H1 (cell line): ENCODE results near the gene CAMTA2. TPM values are rescaled to one million over a fixed set of nuclear protein-coding genes. Genes with fewer than 3 reads are reported as not detected.

Source experiments
- CTCF ChIA-PET: fragments of 300-600 bp; sonication (Branson Sonifier 250); formaldehyde crosslinking; loops from one replicate; lab custom pipeline; 2021; ENCODE audit not compliant: partially characterized antibody; lab: Charles Lee
- POLR2A ChIA-PET: fragments of 300-600 bp; sonication (Branson Sonifier 250); formaldehyde crosslinking; loops from one replicate; lab custom pipeline; 2021; ENCODE audit warnings: inconsistent platforms; ENCODE audit not compliant: partially characterized antibody; lab: Charles Lee
- DNase-seq, 2 experiments: peaks; one replicate each; pipeline versions ENCODE4 v3.0.0 to v3.0.0-alpha.2; 2010 to 2022; ENCODE audit warnings: low spot score in 2 of 2, low read depth in 1 of 2, mixed read lengths in 1 of 2
- FAIRE-seq: peaks from 2 replicates; lab custom pipeline; 2011; peaks lifted over from hg19 to GRCh38; lab: Jason Lieb, UNC
- H2AFZ ChIP-seq: 2 replicates; pipeline ENCODE4 v1.8.1; 2012; ENCODE audit warnings: low read length, inconsistent platforms
- H2AK5ac ChIP-seq: 2 replicates; pipeline ENCODE4 v1.6.1; 2013; ENCODE audit warnings: low read depth, low read length
- H2BK120ac ChIP-seq: replicated peaks from 2 replicates; pipeline ENCODE3; 2013; ENCODE audit warnings: low read depth, low read length, inconsistent platforms
- H2BK12ac ChIP-seq: 2 replicates; pipeline ENCODE4 v1.6.1; 2013; ENCODE audit warnings: low read depth, low read length
- H2BK15ac ChIP-seq: 2 replicates; pipeline ENCODE4 v1.6.1; 2013; ENCODE audit warnings: low read length
- H2BK20ac ChIP-seq: 2 replicates; pipeline ENCODE4 v1.6.1; 2013; ENCODE audit warnings: low read length
- H2BK5ac ChIP-seq: 2 replicates; pipeline ENCODE4 v1.6.1; 2013; ENCODE audit warnings: low read depth, low read length
- H3K14ac ChIP-seq: 2 replicates; pipeline ENCODE4 v1.6.1; 2013; ENCODE audit warnings: inconsistent platforms; ENCODE audit not compliant: insufficient read length
- H3K18ac ChIP-seq: 2 replicates; pipeline ENCODE4 v1.6.1; 2013; ENCODE audit warnings: low read length; ENCODE audit errors: extremely low read depth
- H3K23ac ChIP-seq: 2 replicates; pipeline ENCODE4 v1.6.1; 2013; ENCODE audit warnings: inconsistent platforms; ENCODE audit not compliant: insufficient read length
- H3K23me2 ChIP-seq: 2 replicates; pipeline ENCODE4 v1.6.1; 2013; ENCODE audit warnings: low read depth, low read length
- H3K27ac ChIP-seq: 2 replicates; pipeline ENCODE4 v1.6.1; 2011; ENCODE audit warnings: low read depth, low read length, inconsistent platforms
- H3K27me3 ChIP-seq, 4 experiments: replicated peaks in 1 of 4; 1 replicate in 1 of 4; 2 replicates in 3 of 4; pipeline versions ENCODE4 v1.6.1 to v1.8.1; 2011 to 2013; ENCODE audit warnings: low read length in 3 of 4, mild to moderate bottlenecking in 3 of 4, inconsistent platforms in 2 of 4, mixed read lengths in 2 of 4, moderate library complexity in 1 of 4; ENCODE audit not compliant: control insufficient read depth in 3 of 4, insufficient read depth in 3 of 4; ENCODE audit errors: extremely low read depth in 1 of 4
- H3K36me3 ChIP-seq, 4 experiments: 2 replicates each; pipeline versions ENCODE4 v1.6.1 to v1.8.1; 2011 to 2013; ENCODE audit warnings: mild to moderate bottlenecking in 4 of 4, low read length in 3 of 4, moderate library complexity in 2 of 4, control low read depth in 1 of 4, inconsistent platforms in 1 of 4; ENCODE audit not compliant: insufficient read depth in 4 of 4, control insufficient read depth in 2 of 4
- H3K4ac ChIP-seq: replicated peaks from 2 replicates; pipeline ENCODE3; 2013; ENCODE audit warnings: low read length, low read depth, mixed read lengths, inconsistent platforms; ENCODE audit not compliant: insufficient read length
- H3K4me1 ChIP-seq, 4 experiments: replicated peaks in 1 of 4; 1 replicate in 1 of 4; 2 replicates in 3 of 4; pipeline versions ENCODE4 v1.6.1 to v1.8.1; 2011 to 2013; ENCODE audit warnings: low read length in 3 of 4, inconsistent platforms in 2 of 4, mixed read lengths in 1 of 4; ENCODE audit not compliant: insufficient read depth in 4 of 4, control insufficient read depth in 3 of 4
- H3K4me2 ChIP-seq, 2 experiments: 2 replicates each; pipeline versions ENCODE4 v1.6.1 to v1.8.1; 2011 to 2013; ENCODE audit warnings: low read depth in 2 of 2, low read length in 2 of 2, control low read depth in 1 of 2, inconsistent platforms in 1 of 2, mild to moderate bottlenecking in 1 of 2; ENCODE audit not compliant: insufficient read depth in 1 of 2
- H3K4me3 ChIP-seq, 4 experiments: fragments of 200-600, 300-600 bp in 1 of 4; sonication (generic), shearing (Covaris generic), sonication (Bioruptor Twin) in 1 of 4; 2 replicates each; pipeline versions ENCODE4 v1.5.1 to v1.8.1; 2011 to 2016; ENCODE audit warnings: low read length in 4 of 4, low read depth in 3 of 4, control low read depth in 2 of 4, inconsistent platforms in 2 of 4, mild to moderate bottlenecking in 2 of 4, mixed read lengths in 1 of 4, moderate library complexity in 1 of 4; ENCODE audit not compliant: insufficient read depth in 2 of 4; ENCODE audit errors: extremely low read depth in 1 of 4
- H3K56ac ChIP-seq: replicated peaks from 2 replicates; pipeline ENCODE3; 2013; ENCODE audit warnings: low read depth, mild to moderate bottlenecking, mixed read lengths, low read length, inconsistent platforms; ENCODE audit not compliant: insufficient read length
- H3K79me1 ChIP-seq: 2 replicates; pipeline ENCODE4 v1.6.1; 2013; ENCODE audit warnings: low read depth, low read length, control low read depth
- H3K79me2 ChIP-seq, 2 experiments: 2 replicates each; pipeline versions ENCODE4 v1.6.1 to v1.8.1; 2012 to 2013; ENCODE audit warnings: low read length in 2 of 2, mild to moderate bottlenecking in 2 of 2, inconsistent platforms in 1 of 2; ENCODE audit not compliant: insufficient read depth in 2 of 2, control insufficient read depth in 1 of 2
- H3K9ac ChIP-seq, 4 experiments: replicated peaks in 1 of 4; 1 replicate in 1 of 4; 2 replicates in 3 of 4; pipeline versions ENCODE4 v1.6.1 to v1.8.1; 2011 to 2013; ENCODE audit warnings: low read depth in 3 of 4, low read length in 3 of 4, control low read depth in 2 of 4, mild to moderate bottlenecking in 2 of 4, moderate library complexity in 2 of 4, inconsistent platforms in 1 of 4; ENCODE audit errors: extremely low read depth in 1 of 4
- H3K9me3 ChIP-seq, 2 experiments: 2 replicates each; pipeline versions ENCODE4 v1.6.1 to v1.8.1; 2012 to 2013; ENCODE audit warnings: mild to moderate bottlenecking in 2 of 2, moderate library complexity in 2 of 2, control low read depth in 1 of 2, inconsistent platforms in 1 of 2, low read depth in 1 of 2, low read length in 1 of 2, mixed read lengths in 1 of 2; ENCODE audit not compliant: insufficient read depth in 2 of 2
- H4K20me1 ChIP-seq, 2 experiments: replicated peaks in 1 of 2; 2 replicates each; pipeline versions ENCODE3 to v1.8.1; 2011 to 2013; ENCODE audit warnings: inconsistent platforms in 2 of 2, low read length in 2 of 2, mild to moderate bottlenecking in 1 of 2; ENCODE audit not compliant: insufficient read depth in 2 of 2, control insufficient read depth in 1 of 2
- H4K5ac ChIP-seq: 2 replicates; pipeline ENCODE4 v1.6.1; 2013; ENCODE audit warnings: low read length, low read depth, mixed read lengths, inconsistent platforms; ENCODE audit not compliant: insufficient read length
- H4K8ac ChIP-seq: 2 replicates; pipeline ENCODE4 v1.8.0; 2013; ENCODE audit warnings: mild to moderate bottlenecking, moderate library complexity, low read length, inconsistent platforms; ENCODE audit not compliant: insufficient read depth; ENCODE audit errors: extremely low read depth
- H4K91ac ChIP-seq: replicated peaks from 2 replicates; pipeline ENCODE3; 2013; ENCODE audit warnings: low read length, mixed read lengths, inconsistent platforms; ENCODE audit not compliant: insufficient read length
- FOSL1 ChIP-seq: IDR thresholded peaks from 2 replicates; pipeline ENCODE4 v1.6.1; 2011; ENCODE audit warnings: mild to moderate bottlenecking, low read depth, low read length, moderate library complexity; ENCODE audit not compliant: insufficient read depth
- HDAC2 ChIP-seq, 2 experiments: fragments of 300-600 bp in 1 of 2; sonication (generic) in 1 of 2; IDR thresholded peaks; 2 replicates each; pipeline ENCODE4 v1.6.1; 2011 to 2012; ENCODE audit warnings: low read depth in 2 of 2, low read length in 2 of 2, mild to moderate bottlenecking in 2 of 2, moderate library complexity in 2 of 2, borderline replicate concordance in 1 of 2, inconsistent platforms in 1 of 2
- JUN ChIP-seq: IDR thresholded peaks from 2 replicates; pipeline ENCODE4 v1.6.1; 2011; ENCODE audit warnings: low read depth, mild to moderate bottlenecking, improper control_type of control experiment, low read length
- TCF12 ChIP-seq: IDR thresholded peaks from 2 replicates; pipeline ENCODE4 v1.6.1; 2011; ENCODE audit warnings: low read depth, mild to moderate bottlenecking, low read length
- ZNF274 ChIP-seq: IDR thresholded peaks from 2 replicates; pipeline ENCODE4 v1.7.0; 2012; ENCODE audit warnings: low read length, borderline replicate concordance; ENCODE audit errors: extremely low read depth
- WGBS, 2 experiments: shearing (Covaris generic) in 1 of 2; methylation state at CpG; one replicate each; pipeline versions ENCODE4 v1.1.6 to v1.1.7; 2013 to 2015; ENCODE audit warnings: low lambda C conversion rate in 2 of 2, mixed read lengths in 2 of 2, inconsistent platforms in 1 of 2, low coverage in 1 of 2, missing lambda C conversion rate in 1 of 2; ENCODE audit not compliant: insufficient replicate concordance in 2 of 2, insufficient coverage in 1 of 2, insufficient read length in 1 of 2; ENCODE audit errors: extremely low coverage in 1 of 2, missing lambda C conversion rate in 1 of 2; 5-methylcytosine and 5-hydroxymethylcytosine counted together
- polyA plus RNA-seq, 7 experiments: library from polyadenylated mRNA; depleted of rRNA in 3 of 7; stranded (reverse) in 5 of 7; unstranded in 2 of 7; fragments of >200 nt in 5 of 7; fragments of 200-250 nt in 2 of 7; gene quantifications; 1 replicate in 5 of 7; 2 replicates in 1 of 7; 4 replicates in 1 of 7; pipeline versions ENCODE4 v1.2.1 to v1.2.3, GENCODE V29; 2011 to 2013; ENCODE audit warnings: missing spikeins in 2 of 7, mixed read lengths in 2 of 7
- total RNA-seq: library from RNA; stranded (reverse); fragmentation: NEBNext Ultra II Directional; extraction: Animal tissue kit (Norgen Biotek cat#: 25700); gene quantifications from 2 replicates; pipeline ENCODE4 v1.2.1, GENCODE V29; 2021
- TF ChIP-seq, protein P1 (sequence below): IDR thresholded peaks from 2 replicates; pipeline ENCODE4 v1.6.1; 2012; ENCODE audit warnings: low read length, inconsistent platforms
- TF ChIP-seq, protein P2 (sequence below): IDR thresholded peaks from 2 replicates; pipeline ENCODE4 v1.6.1; 2011; ENCODE audit warnings: low read length, improper control_type of control experiment

CAMTA2 gene
- total and polyA plus RNA-seq, 2 of the 8 experiments (the other 6 are each of a cell fraction or from before 2014, with no cell fraction given) = 5.5 to 12.0 TPM

DNA sequence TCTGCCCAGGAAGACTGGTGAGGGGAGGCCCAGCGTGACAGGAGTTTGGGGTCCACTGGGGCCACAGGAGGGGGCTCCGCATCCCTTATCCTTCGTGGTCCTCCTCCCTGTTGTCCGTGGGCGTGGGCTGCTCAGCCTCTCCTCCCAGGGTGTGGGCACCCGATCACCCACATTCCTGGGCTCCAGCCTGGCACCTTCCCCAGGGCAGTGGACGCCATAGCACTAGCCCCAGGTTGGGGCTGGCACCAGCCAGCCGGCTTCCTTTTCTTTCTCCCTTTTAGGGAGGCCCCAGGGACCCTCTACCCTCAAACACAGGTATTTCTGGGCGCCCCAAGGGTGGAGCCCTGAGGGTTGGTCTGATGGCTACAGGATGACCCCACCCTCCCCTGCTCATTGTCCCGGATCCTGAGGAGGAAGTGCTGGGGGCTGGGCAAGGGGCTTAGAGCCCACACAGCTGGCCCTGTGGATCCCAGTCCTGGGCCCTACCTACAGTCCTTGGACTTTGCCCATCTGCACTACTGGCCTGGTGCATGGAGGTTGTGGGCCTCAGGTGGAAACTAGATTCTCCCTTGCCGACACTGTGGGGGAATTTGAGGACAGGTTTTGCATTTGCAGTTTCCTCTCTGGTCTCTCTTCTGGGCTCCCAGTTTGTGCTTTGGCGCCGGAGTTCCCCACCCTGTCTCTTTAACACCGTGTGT is 11.4 kb upstream of the CAMTA2 start:
- H3K27ac ChIP-seq = no peak overlapping the region
- H3K79me2 ChIP-seq = peaks cover 0 to 19% of the 10 kb centered on the region in 2 experiments; a peak in 2 of 4 replicates
- H4K8ac ChIP-seq = peak overlapping the region; percentile 22; the same call in 1 of the 2 replicates
- peak overlapping the region; percentile 88; the same call in 1 of the 2 replicates for H2BK15ac ChIP-seq
- H3K36me3 ChIP-seq = peaks cover 11 to 29% (median 18%) of the 10 kb centered on the region in 4 experiments
- ChIA-PET POLR2A (interaction anchor here (0.5 to 4.7 kb wide), 12 partner anchors 11 to 104 kb away, joined by 3 to 36 read pairs (median 4); partner anchors contain the start of genes CAMTA2, PFN1, RNF167 and SLC25A11), CTCF (interaction anchor here (0.8 to 1.2 kb wide), 4 partner anchors 20 to 90 kb away, joined by 3 read pairs; partner anchors contain the start of genes RNF167 and SLC25A11)
- H3K4me2 ChIP-seq = peak overlapping the region; percentile 97 to 100
- no peak overlapping the region for H2BK120ac ChIP-seq
- H2BK12ac ChIP-seq = 0 out of 2 replicates have a peak overlapping the region, but pooled peaks have one; percentile 23
- H3K23ac ChIP-seq = no peak overlapping the region
- H3K9me3 ChIP-seq = no peaks in the 10 kb centered on the region
- H3K79me1 ChIP-seq = peaks cover 11% of the 10 kb centered on the region
- H4K91ac ChIP-seq = peak overlapping the region; percentile 75
- H2BK20ac ChIP-seq = no peak overlapping the region
- H3K18ac ChIP-seq = peak overlapping the region; percentile 78; the same call in 1 of the 2 replicates
- H3K4ac ChIP-seq = peak overlapping the region; percentile 96
- peak overlapping the region; percentile 65; the same call in 1 of the 2 replicates for H2AK5ac ChIP-seq
- H3K27me3 ChIP-seq = peaks cover 0 to 13% (median 1%) of the 10 kb centered on the region in 4 experiments; a peak in 4 of 7 replicates
- H4K5ac ChIP-seq = no peak overlapping the region
- H3K4me3 ChIP-seq = peak overlapping the region; percentile 75 to 80 (median 78)
- H3K9ac ChIP-seq = peak overlapping the region in 3 of 4 experiments; percentile 51 to 74 (median 62); a peak in 5 of 7 replicates
- H3K4me1 ChIP-seq = peaks cover 4 to 17% (median 8%) of the 10 kb centered on the region in 4 experiments
- H2AFZ ChIP-seq = no peak overlapping the region
- H2BK5ac ChIP-seq = peak overlapping the region; percentile 78; the same call in 1 of the 2 replicates
- 30% methylated on average over 13 of the region's 14 CpGs; no CpG with 5 or more reads in 1 of the 2 experiments for WGBS, 2 experiments
- FAIRE-seq (no peak), DNase-seq (peak in 1 of 2 experiments; percentile 51)
- H4K20me1 ChIP-seq = peaks cover 2 to 12% of the 10 kb centered on the region in 2 experiments
- peak overlapping the region; percentile 50 for H3K14ac ChIP-seq
- peaks cover 11% of the 10 kb centered on the region for H3K23me2 ChIP-seq
- no peak overlapping the region for H3K56ac ChIP-seq
- TF ChIP-seq TCF12 (no peak), JUN (no peak), HDAC2 (IDR thresholded peaks at IDR 0.05; ENCODE audit: borderline replicate concordance in 1 of 2, low read depth in 2 of 2, low read length in 2 of 2) (no peak), ZNF274 (no peak), FOSL1 (no peak)
- TF ChIP-seq, protein P1, sequence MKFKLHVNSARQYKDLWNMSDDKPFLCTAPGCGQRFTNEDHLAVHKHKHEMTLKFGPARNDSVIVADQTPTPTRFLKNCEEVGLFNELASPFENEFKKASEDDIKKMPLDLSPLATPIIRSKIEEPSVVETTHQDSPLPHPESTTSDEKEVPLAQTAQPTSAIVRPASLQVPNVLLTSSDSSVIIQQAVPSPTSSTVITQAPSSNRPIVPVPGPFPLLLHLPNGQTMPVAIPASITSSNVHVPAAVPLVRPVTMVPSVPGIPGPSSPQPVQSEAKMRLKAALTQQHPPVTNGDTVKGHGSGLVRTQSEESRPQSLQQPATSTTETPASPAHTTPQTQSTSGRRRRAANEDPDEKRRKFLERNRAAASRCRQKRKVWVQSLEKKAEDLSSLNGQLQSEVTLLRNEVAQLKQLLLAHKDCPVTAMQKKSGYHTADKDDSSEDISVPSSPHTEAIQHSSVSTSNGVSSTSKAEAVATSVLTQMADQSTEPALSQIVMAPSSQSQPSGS = no peak
- TF ChIP-seq, protein P2, sequence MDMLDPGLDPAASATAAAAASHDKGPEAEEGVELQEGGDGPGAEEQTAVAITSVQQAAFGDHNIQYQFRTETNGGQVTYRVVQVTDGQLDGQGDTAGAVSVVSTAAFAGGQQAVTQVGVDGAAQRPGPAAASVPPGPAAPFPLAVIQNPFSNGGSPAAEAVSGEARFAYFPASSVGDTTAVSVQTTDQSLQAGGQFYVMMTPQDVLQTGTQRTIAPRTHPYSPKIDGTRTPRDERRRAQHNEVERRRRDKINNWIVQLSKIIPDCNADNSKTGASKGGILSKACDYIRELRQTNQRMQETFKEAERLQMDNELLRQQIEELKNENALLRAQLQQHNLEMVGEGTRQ = no peak
